ENCODE data around the gene ZNF616.
"Not testable (repeated sequence)": the region's sequence is repeated elsewhere in the genome, so short reads cannot be mapped to it uniquely, and the experiment has no call there.

ZNF616 gene

DNA sequence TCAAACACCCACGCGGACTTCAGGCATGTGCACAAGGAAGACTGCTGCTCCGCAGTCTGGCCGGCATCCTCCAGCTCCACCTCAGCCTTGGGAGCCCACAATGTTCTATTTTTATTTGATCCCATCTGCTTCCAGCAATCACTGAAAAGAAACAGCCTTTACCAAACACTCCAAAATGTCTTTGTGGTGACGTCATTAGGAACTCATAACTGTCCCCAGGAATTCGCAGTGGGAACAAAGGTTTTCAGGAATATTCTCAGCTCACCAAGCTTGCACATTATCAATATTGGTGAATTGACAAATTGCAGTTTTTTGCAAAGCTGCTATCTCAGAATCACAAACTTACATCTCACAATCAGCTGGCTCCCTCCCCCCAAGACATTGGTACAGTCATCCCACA is 29.0 kb downstream of the ZNF616 start:
- no peak for DNase-seq (ENCODE audit: low spot score)

DNA sequence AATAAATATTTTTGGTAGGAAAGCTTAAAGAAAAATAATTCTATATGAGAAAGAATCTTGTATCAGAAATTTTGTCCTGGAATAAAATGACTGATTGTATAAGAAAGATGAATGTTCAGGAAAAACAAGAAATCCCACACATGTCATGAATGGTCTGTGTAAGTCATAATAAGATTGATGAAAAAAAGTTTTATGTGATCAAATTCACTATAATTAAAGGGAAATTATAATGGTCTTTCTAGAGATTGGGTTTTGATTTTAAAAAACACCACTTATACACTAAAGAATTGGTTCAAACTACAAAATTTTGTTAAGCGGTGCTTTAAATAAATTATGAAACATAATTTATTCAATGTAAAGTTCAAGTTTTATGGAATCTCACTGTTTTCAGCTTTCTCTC is 37.0 kb downstream of the ZNF616 start:
- DNase-seq (ENCODE audit: low spot score): no peak

DNA sequence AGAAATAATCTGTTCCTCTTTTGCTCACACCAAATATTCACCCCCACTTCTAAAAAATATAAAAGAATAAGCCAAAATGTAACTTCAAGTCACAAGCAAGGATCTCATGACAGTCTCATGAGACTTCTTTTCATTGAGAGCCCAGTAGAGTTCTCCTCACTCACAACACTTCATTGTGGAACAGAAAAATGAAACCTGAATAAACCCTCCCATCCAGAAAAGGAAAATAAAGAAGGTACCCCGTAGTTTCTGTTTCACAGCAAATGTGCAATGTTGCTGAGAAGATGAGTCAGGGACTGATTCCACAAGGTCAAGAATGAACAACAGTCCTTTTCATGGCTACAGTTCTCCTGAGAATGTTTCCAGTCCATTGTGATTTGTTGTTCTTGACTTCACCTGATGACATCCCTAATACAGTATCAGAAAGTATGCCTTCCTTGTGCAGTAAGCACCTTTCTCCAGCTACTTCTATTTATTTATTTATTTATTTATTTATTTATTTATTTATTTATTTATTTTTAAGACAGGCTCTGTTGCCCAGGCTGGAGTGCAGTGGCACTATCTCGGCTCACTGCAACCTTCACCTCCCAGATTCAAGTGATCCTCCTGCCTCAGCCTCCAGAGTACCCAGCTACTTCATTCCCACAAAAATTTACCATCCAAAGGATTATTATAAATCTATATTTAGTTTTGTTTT is 37.7 kb downstream of the ZNF616 start:
- DNase-seq (ENCODE audit: low spot score): no peak

DNA sequence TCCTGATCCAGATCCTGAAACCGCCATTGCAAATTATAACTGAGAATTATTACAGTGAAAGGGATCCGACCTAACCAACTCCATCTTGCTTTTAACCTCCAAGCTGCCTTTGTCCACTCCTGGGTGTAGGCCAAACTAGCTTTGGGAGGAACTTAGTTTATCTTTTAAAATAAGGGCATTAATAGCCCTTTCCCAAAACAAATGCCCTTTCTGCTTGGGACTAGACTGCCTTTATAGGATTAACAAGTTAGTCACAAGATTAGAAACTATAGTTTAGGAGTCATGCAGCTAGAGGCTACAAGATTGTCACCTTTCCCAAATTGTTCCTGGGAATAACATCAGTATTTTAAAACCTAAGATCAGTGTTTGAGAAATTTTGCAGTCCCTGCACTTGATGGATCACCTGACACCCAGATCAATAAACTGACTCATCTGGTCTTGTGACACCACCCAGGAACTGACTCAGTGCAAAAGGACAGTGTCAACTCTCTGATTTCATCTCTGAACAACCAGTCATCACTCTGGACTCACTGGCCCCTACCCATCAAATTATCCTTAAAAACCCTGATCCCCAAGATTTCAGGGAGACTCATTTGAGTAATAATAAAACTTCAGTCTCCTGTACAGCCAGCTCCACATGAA is 40.1 kb downstream of the ZNF616 start:
- DNase-seq (ENCODE audit: low spot score): no peak

DNA sequence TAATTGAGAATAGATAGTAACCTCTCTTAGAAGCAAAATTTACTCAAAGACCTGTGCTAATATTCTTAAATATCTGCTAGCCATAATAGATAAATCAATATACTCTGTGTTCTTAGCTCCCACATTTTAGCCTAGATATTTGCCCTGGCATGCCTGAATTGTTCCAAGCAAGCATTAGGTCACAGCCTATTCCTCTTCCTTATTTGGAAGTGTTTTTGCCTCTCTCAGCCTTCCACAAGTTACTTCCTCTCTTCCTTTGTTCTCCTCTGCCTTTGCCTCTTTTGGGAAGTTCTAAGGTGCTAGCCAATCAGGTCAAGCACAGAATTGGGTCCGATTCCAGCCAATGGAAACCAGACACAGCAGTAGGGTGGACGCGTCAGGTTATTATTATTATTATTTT is 43.3 kb downstream of the ZNF616 start:
- not testable (repeated sequence) for DNase-seq (ENCODE audit: low spot score)

DNA sequence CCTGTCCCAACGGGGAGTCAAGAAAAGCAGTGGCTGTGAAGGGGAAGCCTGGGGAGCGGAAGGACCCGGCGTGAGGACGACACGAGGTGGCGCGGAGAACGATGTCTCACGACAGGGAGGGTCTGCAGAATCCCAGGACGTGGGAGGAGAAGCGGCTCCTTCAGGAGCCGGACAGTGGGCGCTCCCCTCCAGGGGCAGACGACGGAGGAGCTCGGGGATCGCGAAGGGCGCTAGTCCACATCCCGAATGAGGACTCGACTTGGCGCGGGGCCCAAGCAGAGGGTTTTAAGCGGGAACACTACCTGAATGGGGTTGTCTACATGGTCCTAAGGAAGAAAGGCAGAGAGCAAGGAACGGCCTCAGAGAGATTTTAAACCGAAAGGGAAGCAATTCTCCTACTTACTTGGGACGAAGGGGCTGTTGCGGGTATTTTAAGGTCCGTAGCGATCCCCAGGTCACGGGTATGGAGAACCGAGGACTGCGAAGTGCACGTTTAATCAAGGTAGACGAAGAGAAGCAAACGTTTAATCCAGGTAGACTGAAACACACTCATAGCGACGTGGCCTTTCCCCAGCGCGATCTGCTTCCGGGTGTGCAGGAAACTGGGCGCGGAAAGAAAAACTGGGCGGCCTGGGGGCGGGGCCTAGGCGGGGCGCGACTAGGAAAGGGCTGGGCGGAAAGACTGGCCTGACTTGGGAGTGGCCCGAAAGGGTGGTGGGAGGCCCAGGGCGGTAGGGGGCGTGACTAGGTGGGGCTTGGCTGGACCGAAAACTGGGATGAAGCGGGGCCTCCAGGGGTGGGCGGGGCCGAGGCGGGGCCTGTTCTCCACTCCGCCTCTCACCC is 44.3 kb downstream of the ZNF616 start, which contains the start of gene ZNF841:
TSS of gene ZNF841 (minus strand) at position 594 of the 843 bp plus-strand sequence. CDS start 10,964 bp downstream, outside the sequence.
- peak; percentile 99 for DNase-seq (ENCODE audit: low spot score)

DNA sequence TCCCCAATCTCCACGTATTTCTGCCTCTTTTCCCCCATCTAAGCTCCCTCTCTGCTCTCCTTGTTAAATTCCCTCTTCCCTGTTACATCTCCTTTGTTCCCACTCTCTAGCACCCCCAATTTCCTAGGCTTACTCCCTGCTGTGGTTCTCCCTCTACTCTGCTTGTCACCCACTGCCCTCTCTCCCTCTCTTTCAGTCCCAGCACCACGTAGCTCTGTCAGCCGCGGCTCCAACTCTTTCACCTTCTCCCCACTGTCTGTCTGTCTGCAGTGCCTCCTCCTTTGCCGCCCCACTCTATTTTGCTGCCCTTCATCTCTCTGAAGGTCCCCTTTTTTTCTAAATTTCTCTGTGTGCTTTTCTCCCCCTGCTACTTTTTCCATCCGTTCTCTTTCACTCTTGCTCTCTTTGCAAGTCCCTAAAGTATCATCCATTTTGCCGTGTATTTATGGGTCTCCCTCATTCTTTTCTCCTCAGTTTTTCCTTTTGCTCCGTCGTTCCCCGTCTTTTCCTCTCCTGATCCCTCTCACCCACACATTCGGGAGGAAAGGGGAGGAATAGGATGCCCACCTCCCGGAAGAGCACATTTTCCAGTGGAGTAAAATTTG is 45.1 kb downstream of the ZNF616 start:
- DNase-seq (ENCODE audit: low spot score): no peak

DNA sequence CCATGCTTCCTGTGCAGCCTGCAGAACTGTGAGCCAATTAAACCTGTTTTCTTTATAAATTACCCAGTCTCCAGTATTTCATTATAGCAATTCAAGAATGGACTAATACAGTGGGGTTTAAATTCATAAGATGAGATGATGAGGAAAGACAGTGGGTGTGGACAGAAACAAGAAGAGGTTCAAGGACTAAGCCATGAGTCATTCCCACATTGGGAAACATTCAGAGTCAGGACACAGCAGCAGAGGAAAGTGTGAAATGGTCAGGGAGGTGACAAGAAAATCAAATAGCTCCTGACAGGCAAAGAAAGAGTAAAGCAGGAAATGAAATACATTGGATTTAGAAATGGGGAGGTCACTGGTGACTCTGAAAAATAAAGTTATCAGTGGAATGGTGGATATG is 53.3 kb downstream of the ZNF616 start:
- DNase-seq (ENCODE audit: low spot score): no peak

DNA sequence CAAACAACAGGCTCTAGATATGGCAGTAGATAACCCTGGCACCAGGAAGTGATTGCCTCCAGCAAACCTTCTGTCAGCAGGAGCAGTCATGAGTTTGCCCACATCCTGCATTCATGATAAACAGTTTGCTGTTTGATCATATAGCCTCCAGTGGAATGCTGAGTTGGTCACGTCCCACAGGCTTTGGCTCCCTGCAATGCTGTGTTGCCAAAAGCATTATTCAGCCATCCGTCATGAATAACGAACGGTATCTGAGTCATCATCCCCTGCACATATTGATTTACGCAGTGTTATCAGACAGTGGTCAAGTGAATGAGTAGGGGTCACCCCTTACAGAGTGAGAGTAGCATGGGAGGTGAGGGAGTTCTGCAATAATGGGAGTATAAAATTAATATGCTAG is 69.2 kb downstream of the ZNF616 start:
- DNase-seq (ENCODE audit: low spot score): no peak

DNA sequence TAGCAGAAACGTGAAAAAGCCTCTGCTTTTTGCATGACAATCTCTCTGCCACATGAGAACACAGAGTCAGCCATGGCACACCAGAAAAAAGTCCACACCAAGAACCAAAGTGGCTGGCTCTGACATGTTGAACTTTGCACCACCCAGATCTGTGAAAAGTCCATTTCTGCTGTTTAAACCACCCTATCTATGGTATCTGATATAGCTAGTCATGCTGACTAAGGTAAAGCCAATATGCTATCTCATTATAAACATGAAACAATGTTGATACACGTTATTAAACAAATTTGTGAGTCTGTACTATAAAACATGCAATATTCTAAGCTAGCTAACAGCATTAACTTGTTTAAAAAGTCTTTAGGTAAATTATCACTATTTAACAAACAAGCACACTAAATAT is 70.1 kb downstream of the ZNF616 start:
- DNase-seq (ENCODE audit: low spot score): no peak

DNA sequence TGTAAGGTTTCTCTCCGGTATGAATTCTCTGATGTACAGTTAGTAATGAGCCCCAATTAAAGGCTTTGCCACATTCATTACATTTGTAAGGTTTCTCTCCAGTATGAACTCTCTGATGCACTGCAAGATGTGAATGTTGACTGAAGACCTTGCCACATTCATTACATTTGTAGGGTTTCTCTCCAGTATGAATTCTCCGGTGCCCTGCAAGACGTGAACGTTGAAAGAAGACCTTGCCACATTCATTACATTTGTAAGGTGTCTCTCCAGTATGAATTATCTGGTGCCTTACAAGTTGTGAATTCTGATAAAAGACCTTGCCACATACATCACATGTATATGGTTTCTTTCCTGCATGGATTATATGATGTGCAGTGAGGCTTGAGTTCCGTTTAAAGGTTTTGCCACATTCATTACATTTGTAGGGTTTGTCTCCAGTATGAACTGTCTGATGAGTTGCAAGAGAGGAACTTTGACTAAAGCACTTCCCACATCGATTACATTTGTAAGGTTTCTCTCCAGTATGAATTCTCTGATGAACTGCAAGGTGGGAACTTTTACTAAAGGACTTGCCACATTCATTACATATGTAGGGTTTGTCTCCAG is 73.4 kb downstream of the ZNF616 start:
- DNase-seq (ENCODE audit: low spot score): no peak

DNA sequence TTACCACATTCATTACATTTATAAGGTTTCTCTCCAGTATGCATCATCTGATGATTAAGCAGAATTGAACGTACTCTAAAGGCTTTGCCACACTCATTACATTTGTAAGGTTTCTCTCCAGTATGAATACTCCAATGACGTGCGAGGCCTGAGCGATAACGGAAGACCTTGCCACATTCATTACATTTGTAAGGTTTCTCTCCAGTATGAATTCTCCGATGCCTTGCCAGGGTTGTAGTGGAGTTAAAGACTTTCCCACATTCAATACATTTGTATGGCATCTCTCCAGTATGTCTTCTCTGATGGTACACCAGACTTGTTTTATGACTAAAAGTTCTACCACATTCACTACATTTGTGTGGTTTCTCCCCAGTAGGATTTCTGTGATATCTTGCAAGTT is 74.3 kb downstream of the ZNF616 start:
- DNase-seq (ENCODE audit: low spot score): no peak

Measured in AG20443 (cell line).